HG02852 (cell line): ENCODE results near the gene TBCCD1.
"Not testable (repeated sequence)": the region's sequence is repeated elsewhere in the genome, so short reads cannot be mapped to it uniquely, and the experiment has no call there.

Experiments
- ATAC-seq: cut with Tn5 transposase; IDR thresholded peaks from one replicate; pipeline ENCODE4 v1.9.1; 2021; ENCODE audit warnings: mild to moderate bottlenecking, moderate library complexity; ENCODE audit not compliant: unreplicated experiment

The TBCCD1 gene

DNA sequence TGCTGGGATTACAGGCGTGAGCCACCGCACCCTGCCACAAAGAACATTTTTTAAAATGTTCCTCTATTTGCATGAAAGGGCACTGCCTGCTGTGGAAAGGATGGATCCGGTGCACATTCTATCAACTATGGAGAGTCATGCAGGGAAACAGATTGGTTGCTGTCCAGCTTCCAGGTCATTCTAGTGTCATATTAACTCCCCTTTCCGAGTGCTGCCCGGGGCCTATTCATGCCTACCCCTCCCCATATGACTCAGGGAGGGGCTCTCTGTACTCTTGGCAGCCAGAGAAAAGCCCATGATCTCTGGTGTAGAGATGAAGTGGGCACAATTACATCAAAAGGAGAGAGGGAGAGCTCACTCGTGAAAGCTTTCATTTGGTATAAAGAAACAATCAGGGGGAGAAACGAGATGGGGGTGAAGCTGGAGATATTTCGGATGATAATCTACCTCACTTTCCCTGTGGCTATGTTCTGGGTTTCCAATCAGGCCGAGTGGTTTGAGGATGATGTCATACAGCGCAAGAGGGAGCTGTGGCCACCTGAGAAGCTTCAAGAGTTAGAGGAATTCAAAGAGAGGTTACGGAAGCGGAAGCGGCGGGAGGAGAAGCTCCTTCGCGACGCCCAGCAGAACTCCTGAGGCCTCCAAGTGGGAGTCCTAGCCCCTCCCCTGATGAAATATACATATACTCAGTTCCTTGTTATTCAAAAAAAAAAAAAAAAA lies 29.6 kb upstream of the TBCCD1 start:
- no peak for ATAC-seq

DNA sequence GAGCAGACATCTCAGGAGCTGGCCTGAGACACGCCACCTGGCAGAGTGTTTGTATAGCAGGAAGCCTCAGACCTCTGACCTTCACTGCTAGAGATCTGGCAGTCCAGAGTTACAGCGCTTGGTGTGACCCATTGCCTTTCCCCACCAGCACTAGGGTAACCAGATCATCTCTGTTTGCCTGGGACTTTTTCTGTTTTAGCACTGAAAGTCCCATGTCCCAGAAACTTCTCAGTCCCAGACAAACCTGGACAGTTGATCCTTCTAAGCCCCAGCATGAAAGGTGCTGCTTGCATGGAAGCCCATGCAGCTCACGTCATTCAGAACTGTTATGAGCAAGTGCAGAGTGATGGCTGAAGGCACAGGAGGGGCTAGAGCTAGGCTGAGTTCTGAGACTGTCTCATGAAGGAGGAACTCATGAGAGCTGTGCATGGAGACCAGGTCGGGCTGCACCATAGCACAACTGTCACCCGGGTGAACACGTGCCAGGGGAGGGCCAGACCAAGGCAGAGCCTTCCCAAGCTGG lies 27.5 kb upstream of the TBCCD1 start:
- no peak for ATAC-seq

GRCh38 chr3:186593862-186594261 lies 26.7 kb upstream of the TBCCD1 start:
- ATAC-seq: no peak

DNA sequence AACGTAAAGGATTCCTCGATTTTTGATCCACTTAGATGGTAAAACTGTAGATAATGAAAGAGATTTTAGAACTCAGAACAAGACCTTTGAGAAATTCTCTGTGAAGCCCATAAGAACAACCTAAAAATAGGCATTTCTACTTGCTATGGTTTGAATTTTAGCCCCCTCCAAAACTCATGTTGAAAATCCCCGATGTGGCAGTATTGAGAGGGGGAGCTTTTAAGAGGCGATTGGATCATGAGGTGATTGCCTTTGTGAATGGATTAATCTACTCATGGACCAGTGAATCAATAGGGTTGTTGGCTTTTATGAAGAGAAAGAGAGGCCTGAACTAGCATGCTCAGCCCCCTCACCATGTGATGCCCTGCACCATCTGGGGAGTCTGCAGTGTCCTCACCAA lies 25.5 kb upstream of the TBCCD1 start:
- no peak for ATAC-seq

DNA sequence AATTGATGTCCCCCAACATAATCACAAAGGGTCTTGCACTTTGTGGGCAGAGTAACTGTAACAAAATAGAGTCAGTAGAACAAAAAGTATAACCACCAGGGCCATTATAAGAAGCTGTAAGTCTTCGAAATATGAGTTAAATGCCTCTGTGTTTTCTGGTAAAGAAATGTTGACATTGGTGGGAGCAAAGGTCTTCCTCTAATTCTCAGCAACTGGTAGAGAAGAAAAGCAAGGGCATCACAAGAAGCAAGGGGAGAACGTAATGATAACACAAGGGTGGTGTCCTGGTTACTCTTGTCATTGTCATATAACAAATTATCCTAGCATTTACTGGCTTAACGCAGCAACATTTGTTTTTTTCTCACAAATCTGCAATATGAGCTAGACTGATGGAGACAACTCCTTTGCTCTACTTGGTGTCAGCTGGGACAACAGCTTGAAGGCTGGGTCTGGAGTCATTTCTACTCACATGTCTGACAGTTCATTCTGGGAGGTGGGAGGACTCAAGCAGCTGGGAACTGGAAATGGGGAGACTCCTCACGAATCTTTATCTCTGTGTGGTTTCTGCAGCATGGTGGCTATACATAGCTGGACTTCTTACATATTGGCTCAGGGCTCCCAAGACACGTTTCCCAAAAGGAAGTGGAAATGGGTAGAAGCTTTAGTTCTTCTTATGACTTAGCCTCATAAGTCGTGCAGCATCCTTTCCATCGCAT lies 23.6 kb upstream of the TBCCD1 start:
- no peak for ATAC-seq

DNA sequence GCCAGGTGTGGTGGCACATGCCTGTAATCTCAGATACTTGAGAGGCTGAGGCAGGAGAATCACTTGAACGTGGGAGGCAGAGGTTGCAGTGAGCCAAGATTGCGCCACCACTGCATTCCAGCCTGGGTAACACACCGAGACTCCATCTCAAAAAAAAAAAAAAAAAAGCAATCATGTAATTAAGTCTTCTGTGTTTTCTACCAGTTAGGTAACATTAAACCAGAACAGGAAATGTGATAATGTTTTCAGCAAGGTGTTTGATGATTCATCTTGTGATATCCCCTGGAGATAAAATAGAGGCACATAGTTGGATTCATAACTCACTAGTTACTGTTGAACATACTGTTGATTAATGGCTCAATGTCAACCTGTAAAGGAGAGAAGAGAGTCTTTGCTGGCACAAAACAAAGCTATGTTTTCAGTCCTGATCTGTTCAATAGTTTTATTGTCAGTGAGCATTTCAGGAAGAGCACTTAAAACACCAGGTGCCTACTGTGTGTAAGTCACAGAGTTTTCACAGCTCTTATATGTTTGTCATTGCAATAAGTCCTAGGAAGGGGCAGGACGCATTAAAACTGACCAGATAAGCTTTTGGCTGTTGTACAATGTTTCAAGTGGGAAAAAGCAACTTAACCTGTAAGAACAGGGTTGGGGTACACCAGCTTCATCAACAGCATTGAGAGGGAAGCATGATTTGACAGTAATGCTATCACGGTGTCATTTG lies 22.9 kb upstream of the TBCCD1 start:
- ATAC-seq: no peak

DNA sequence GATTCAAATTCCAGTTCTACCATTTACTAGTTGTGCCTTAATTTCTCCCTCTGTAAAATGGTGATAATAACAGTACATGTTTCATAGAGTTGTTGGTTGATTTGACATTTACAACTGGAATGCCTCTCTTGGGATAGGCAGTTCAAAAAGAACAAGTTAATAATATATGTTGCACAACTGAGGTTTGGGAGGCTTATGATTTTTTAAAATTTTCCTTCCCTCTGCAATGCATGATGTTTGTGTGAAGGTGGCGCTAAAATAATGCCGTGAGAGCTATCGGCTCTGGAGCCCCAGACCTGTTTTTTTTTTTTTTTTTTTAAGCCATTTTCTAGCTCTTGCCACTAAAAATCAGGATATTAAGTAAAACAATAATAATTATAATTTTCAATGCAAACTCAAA lies 22.0 kb upstream of the TBCCD1 start:
- no peak for ATAC-seq

DNA sequence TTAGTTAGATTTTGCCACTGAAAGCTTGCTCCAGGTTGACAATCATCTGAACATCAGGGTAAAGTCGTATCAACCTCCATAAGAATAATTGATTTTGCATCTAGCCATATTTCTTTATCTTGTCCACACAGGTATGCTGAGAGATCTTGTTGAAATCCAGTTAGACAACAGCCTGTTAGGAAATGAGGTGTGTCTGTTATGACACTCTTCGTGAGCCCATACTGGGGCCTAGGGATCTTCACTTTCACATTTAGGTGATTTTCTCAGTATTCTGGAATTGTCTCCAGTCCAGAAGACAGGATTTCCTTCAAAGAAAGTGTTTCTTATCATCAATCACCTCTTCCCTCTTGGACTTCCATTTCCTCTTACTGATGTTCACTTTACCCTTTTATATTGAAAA lies 21.5 kb upstream of the TBCCD1 start:
- ATAC-seq: no peak

GRCh38 chr3:186587183-186587582 lies 20.0 kb upstream of the TBCCD1 start:
- ATAC-seq: no peak

DNA sequence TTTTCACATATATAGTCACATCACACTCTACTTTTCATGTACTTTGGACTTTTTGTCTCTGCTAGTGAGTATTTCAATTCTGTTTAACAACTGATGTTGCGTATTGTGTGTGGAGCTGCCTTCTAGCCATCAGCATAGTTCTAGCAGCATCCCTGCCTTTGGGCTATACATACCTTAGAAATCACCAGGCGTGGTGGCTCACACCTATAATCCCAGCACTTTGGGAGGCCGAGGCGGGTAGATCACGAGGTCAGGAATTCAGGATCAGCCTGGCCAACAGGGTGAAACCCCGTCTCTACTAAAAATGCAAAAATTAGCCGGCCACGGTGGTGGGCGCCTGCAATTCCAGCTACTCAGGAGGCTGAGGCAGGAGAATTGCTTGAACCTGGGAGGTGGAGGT lies 19.1 kb upstream of the TBCCD1 start:
- not testable (repeated sequence) for ATAC-seq

DNA sequence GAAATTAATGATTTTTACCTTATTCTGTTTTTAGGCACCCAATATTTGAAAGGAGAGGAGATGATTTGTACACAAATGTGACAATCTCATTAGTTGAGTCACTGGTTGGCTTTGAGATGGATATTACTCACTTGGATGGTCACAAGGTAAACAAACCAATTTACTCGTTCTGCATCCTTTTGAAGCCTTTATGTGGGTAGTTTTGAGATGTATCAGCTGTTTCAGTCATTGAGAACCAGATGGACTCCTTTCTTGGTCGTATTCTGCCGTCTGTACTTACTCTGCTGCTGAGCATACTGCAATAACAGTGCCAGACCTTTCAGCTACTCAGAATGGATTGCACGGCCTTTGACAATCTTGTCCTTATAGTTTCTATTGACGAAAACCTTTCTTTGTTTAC lies 16.7 kb upstream of the TBCCD1 start:
- ATAC-seq: no peak

- ATAC-seq: no peak
Observed at GRCh38 chr3:186582541-186582940, 15.4 kb upstream of the TBCCD1 start.

DNA sequence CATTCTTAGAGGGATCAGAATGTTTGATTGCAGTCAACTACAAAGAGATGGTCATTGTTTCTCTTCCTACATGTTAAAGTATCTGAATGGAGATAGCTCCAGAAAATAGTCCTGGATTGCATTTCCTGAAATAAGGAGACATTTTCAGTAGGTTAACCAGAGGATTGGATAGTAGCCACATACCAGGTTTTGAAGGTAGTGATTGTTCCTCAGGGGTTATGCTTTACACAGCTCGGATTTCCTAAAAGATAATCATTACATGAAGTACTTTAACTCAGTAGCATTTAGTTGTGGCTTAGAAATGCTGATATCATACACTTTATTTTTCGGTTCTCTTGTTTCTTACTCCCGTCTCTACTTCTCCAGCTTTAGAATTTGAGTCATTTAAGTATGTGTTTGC lies 13.6 kb upstream of the TBCCD1 start:
- ATAC-seq: no peak

- no peak for ATAC-seq
Observed at GRCh38 chr3:186577521-186577920, 10.4 kb upstream of the TBCCD1 start.

DNA sequence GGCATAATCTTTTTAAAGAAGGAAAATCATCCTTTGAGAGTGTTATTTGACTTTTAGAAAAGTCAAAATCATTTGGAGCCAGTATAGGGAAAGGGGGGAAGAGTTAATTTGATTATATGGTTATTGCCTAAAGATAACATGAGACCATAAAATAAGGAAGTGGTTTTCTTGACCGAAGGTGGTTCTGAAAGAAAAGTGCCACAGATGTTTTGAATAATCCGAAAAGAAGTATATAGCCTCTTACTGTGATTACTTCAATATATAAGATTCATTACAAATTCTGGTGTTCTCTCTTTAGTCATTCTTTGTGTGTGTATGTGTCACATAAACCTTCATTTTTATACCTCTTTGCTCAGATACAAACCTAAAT lies 4.5 kb upstream of the TBCCD1 start:
- ATAC-seq: no peak

DNA sequence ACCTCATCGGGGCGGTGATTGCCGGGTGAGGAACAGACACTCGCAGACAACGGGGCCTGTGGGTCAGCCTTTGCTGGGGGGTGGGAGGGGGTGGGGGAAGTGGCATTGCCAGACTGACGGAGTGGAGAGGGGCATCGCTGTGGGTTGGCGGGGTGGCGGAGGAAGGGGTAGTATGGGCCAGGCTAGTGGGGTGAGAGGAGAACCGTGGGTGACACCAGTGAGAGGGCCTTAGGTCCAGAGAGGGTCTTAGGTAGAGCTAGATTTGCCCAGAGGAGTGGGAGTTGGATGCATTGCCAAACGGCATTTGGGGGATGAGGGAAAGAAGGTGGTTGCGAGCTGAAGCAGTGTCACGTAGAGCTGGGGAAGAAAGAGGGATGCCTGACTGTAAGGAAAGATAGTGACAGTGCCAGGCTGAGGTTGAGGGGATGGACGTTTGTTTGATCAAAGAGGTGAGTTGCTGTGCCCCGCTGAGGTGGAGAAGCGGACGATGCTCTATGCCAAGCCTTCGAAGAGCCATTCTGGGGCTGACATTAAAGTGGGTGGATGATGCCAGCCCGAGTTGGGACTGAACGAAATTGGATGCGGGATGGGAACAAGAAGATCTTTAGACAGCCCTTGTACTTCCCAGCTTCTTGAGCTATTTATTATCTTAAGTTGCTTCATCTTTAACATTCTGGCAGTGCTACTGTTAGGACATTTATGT lies 4.0 kb upstream of the TBCCD1 start:
- ATAC-seq: no peak

DNA sequence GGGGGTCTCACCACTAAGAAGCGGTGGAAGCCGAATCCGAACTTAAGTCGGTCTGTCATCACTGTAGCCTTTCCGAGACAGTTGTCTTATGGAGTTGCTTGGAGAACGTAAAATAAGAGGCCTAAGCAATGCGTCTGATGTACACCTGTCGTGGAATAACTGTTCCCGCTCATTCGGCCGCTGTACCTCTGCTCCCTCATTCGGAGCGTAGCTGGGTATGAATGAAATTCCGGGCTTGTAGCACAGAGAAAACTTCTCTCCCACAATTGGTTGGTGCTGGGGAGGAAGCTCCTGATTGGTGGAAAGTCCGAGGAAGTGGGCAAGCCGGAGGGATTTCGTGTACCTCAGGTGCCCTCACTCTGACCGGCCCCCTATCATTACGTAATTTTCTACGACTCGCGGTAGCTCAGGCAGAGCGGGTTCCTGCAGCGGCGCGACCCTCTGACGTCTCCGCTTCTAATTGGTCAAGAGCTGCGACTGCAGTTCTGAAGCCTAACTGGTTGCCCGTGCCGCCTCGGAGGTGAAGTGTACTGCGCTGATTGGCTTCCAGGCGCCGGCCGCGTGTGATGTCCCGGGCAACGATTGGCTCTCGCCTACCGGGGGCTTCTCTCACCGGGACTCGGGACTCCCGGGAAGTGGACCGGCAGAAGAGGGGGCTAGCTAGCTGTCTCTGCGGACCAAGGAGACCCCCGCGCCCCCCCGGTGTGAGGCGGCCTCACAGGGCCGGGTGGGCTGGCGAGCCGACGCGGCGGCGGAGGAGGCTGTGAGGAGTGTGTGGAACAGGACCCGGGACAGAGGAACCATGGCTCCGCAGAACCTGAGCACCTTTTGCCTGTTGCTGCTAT lies 3.2 kb upstream of the TBCCD1 start, which contains the start of gene DNAJB11:
Gene DNAJB11, plus strand, starts transcription at position 625 of the 845 bp plus-strand sequence. Its CDS starts 178 bp downstream, at position 803.
- peak; percentile 87 for ATAC-seq

DNA sequence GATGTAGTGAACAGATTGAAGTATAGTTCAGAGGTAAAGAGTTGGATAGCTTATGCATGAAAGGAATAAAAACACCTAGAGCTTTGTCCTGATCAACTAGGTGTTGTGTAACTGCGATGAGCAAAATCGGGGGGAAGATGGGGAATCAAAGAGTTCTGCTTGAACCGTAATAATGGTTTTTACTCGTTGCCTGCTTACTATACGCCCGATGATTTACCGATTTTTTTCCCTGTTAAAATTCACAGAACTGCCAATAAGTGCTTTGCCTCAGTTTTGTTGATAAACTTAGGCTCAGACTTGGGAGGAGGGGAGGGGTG lies 2.6 kb upstream of the TBCCD1 start:
- no peak for ATAC-seq

DNA sequence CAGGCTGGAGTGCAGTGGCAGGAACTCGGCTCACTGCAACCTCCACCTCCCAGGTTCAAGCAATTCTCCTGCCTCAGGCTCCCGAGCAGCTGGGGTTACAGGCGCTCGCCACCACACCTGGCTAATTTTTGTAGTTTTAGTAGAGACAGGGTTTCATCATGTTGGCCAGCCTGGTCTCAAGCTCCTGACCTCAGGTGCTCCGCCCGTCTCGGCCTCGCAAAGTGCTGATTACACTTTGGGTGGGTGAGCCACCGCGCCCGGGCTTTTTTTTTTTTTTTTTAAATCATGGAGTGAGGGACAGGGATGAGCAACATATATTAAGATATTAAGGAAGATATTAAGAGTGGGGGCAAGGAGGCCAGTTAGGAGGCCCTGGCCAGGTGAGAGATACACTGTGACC lies 2.2 kb upstream of the TBCCD1 start:
- ATAC-seq: not testable (repeated sequence)

DNA sequence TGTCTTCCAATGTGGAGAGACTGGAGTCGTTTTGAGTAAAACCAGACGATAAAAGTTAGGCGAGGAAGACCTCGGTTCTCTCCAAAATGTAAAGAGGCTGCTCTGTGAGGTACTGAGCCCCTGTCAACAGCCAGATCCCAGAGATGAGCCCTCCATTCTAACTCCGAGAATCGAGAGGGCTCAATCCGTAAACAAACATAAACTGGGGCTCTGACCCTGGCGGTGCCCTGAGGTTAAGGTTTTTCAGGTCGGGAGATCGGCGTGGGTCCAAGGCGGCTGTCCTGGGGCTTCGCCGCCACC lies 417 bp downstream of the TBCCD1 start:
- no peak for ATAC-seq

GRCh38 chr3:186564586-186564985 lies 2.6 kb downstream of the TBCCD1 start:
- no peak for ATAC-seq
